Lung microvascular endothelial cell (primary cell): ENCODE measurements around the gene ZNF330. TPM values are rescaled to one million over a fixed set of nuclear protein-coding genes. Genes with fewer than 3 reads are reported as not detected.

Source experiments
- DNase-seq, 2 donors: peaks; one replicate each; pipeline versions ENCODE4 v3.0.0 to v3.0.0-alpha.2; 2010; ENCODE audit warnings: low read depth in 2 of 2
- total RNA-seq: library from RNA; depleted of rRNA; stranded (reverse); fragments of >200 nt; gene quantifications from 2 replicates; pipeline ENCODE4 v1.2.1, GENCODE V29; 2014

Gene ZNF330
- total RNA-seq, 1 donor from 2014 or later, result 22.2 TPM

GRCh38 chr4:141229408-141230101 is 8.9 kb downstream of the ZNF330 start:
- no peak for DNase-seq

- DNase-seq, result no peak
Observed at GRCh38 chr4:141233673-141234072, 13.0 kb downstream of the ZNF330 start.

- no peak for DNase-seq
Observed at GRCh38 chr4:141238186-141238585, 17.5 kb downstream of the ZNF330 start.

GRCh38 chr4:141240259-141240658 is 19.6 kb downstream of the ZNF330 start:
- DNase-seq, result no peak

- DNase-seq, result no peak
Observed at GRCh38 chr4:141240671-141241070, 20.0 kb downstream of the ZNF330 start.

GRCh38 chr4:141241986-141242385 is 21.3 kb downstream of the ZNF330 start:
- no peak for DNase-seq

- DNase-seq, result no peak
Observed at GRCh38 chr4:141244419-141244818, 23.7 kb downstream of the ZNF330 start.

GRCh38 chr4:141246243-141246642 is 25.5 kb downstream of the ZNF330 start:
- DNase-seq, result peak in 1 of 2 donors; percentile 16

- no peak for DNase-seq
Observed at GRCh38 chr4:141246683-141247429, 26.2 kb downstream of the ZNF330 start.

- no peak for DNase-seq
Observed at GRCh38 chr4:141247430-141247780, 26.7 kb downstream of the ZNF330 start.

GRCh38 chr4:141248029-141248428 is 27.3 kb downstream of the ZNF330 start:
- DNase-seq, result no peak

- DNase-seq, result no peak
Observed at GRCh38 chr4:141248486-141248885, 27.8 kb downstream of the ZNF330 start.

GRCh38 chr4:141254326-141254725 is 33.6 kb downstream of the ZNF330 start:
- no peak for DNase-seq

GRCh38 chr4:141255016-141255415 is 34.3 kb downstream of the ZNF330 start:
- no peak for DNase-seq

GRCh38 chr4:141258558-141258957 is 37.9 kb downstream of the ZNF330 start:
- no peak for DNase-seq

- no peak for DNase-seq
Observed at GRCh38 chr4:141275834-141276233, 55.1 kb downstream of the ZNF330 start.

- DNase-seq, result no peak
Observed at GRCh38 chr4:141283152-141283551, 62.5 kb downstream of the ZNF330 start.

GRCh38 chr4:141283563-141283962 is 62.9 kb downstream of the ZNF330 start:
- no peak for DNase-seq

Other genes starting within 250 kb of the ZNF330 start
- under 0.01 TPM in 2 replicates for gene RNF150, start 87.4 kb upstream of the ZNF330 start, total RNA-seq